Measurements from ENCODE around the gene MYH8. TPM values are rescaled to one million over a fixed set of nuclear protein-coding genes. Genes with fewer than 3 reads are reported as not detected.
A peak's percentile ranks its signal among the peaks of the same experiment; 100 is the strongest.

MYH8 gene
- total and polyA plus RNA-seq, 7 donors = not detected

DNA sequence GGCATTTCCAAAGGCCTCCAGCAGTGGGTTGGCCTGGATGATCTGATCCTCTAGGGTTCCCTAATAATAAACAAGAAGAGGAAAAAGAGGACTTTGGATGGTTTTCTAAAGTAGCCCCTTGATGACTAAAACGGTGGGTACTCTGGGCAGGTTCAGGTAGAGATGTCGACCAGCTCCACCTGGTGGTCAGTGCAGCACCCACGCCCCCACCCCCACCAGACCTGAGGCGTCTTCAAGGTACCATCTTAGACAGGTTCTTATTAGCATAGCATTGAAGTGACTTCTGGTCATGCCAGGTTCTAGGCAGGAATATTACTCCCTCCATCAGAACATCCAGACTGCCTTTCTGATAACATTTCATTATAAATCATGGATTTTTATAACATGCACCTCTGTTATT is 64.0 kb downstream of the MYH8 start:
- TF ChIP-seq POLR2A (IDR thresholded peaks at IDR 0.05) = no peak
- TF ChIP-seq, protein P1, sequence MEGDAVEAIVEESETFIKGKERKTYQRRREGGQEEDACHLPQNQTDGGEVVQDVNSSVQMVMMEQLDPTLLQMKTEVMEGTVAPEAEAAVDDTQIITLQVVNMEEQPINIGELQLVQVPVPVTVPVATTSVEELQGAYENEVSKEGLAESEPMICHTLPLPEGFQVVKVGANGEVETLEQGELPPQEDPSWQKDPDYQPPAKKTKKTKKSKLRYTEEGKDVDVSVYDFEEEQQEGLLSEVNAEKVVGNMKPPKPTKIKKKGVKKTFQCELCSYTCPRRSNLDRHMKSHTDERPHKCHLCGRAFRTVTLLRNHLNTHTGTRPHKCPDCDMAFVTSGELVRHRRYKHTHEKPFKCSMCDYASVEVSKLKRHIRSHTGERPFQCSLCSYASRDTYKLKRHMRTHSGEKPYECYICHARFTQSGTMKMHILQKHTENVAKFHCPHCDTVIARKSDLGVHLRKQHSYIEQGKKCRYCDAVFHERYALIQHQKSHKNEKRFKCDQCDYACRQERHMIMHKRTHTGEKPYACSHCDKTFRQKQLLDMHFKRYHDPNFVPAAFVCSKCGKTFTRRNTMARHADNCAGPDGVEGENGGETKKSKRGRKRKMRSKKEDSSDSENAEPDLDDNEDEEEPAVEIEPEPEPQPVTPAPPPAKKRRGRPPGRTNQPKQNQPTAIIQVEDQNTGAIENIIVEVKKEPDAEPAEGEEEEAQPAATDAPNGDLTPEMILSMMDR (IDR thresholded peaks at IDR 0.05) = peak in 1 of 4 experiments; percentile 32
- Histone ChIP-seq H3K27me3 (no peaks in the 10 kb centered on the region), H3K36me3 (no peaks in the 10 kb centered on the region), H3K9me3 (no peaks in the 10 kb centered on the region), H3K4me3 (no peak overlapping the region), H3K4me1 (no peaks in the 10 kb centered on the region), H3K27ac (no peak overlapping the region)
- intact Hi-C loops (cut with DNase I) = no loop called here
- DNase-seq = no peak
- 16 to 32% methylated on average over 4 of the region's 4 CpGs for whole genome bisulfite sequencing, 2 donors

GRCh38 chr17:10354651-10355050 is 67.1 kb downstream of the MYH8 start:
- Histone ChIP-seq H3K9me3 (no peaks in the 10 kb centered on the region), H3K4me1 (no peaks in the 10 kb centered on the region), H3K27me3 (no peaks in the 10 kb centered on the region), H3K27ac (no peak overlapping the region), H3K36me3 (no peaks in the 10 kb centered on the region), H3K4me3 (no peak overlapping the region)
- 79 to 82% methylated on average over 9 of the region's 9 CpGs for WGBS, 2 donors
- no peak for DNase-seq
- TF ChIP-seq POLR2A (IDR thresholded peaks at IDR 0.05) (no peak), EP300 (IDR thresholded peaks at IDR 0.05) (no peak)
- TF ChIP-seq, protein P1 (IDR thresholded peaks at IDR 0.05) = no peak
- intact Hi-C loops (cut with DNase I) = no loop called here

GRCh38 chr17:10352893-10353292 is 68.9 kb downstream of the MYH8 start:
- no peak for DNase-seq
- Histone ChIP-seq H3K27ac (no peak overlapping the region), H3K9me3 (no peaks in the 10 kb centered on the region), H3K36me3 (no peaks in the 10 kb centered on the region), H3K4me1 (no peaks in the 10 kb centered on the region), H3K4me3 (no peak overlapping the region), H3K27me3 (no peaks in the 10 kb centered on the region)
- TF ChIP-seq POLR2AphosphoS5 (IDR thresholded peaks at IDR 0.05) (no peak), EP300 (IDR thresholded peaks at IDR 0.05) (no peak), POLR2A (IDR thresholded peaks at IDR 0.05) (no peak)
- TF ChIP-seq, protein P1 (IDR thresholded peaks at IDR 0.05) = no peak
- intact Hi-C loops (cut with DNase I) = no loop called here

GRCh38 chr17:10349403-10349802 is 72.3 kb downstream of the MYH8 start:
- Histone ChIP-seq H3K36me3 (no peaks in the 10 kb centered on the region), H3K9me3 (no peaks in the 10 kb centered on the region), H3K27me3 (no peaks in the 10 kb centered on the region), H3K4me3 (no peak overlapping the region), H3K4me1 (no peaks in the 10 kb centered on the region), H3K27ac (no peak overlapping the region)
- no peak for DNase-seq
- TF ChIP-seq POLR2A (IDR thresholded peaks at IDR 0.05) (no peak), EP300 (IDR thresholded peaks at IDR 0.05) (no peak), POLR2AphosphoS5 (IDR thresholded peaks at IDR 0.05) (no peak)
- TF ChIP-seq, protein P1 (IDR thresholded peaks at IDR 0.05) = no peak
- intact Hi-C loops (cut with DNase I) = no loop called here
- WGBS, 2 donors = 39 to 91% methylated on average over 1 of the region's 1 CpG

- TF ChIP-seq, protein P1 (IDR thresholded peaks at IDR 0.05) = no peak
- TF ChIP-seq EP300 (IDR thresholded peaks at IDR 0.05) (no peak), POLR2A (IDR thresholded peaks at IDR 0.05) (no peak), POLR2AphosphoS5 (IDR thresholded peaks at IDR 0.05) (no peak)
- WGBS, 2 donors = 84 to 92% methylated on average over 3 of the region's 3 CpGs
- no peaks in the 10 kb centered on the region for H3K4me1 ChIP-seq
- no peaks in the 10 kb centered on the region for H3K27me3 ChIP-seq
- H3K27ac ChIP-seq = no peak overlapping the region
- DNase-seq = no peak
- H3K9me3 ChIP-seq = no peaks in the 10 kb centered on the region
- no peak overlapping the region for H3K4me3 ChIP-seq
- no peaks in the 10 kb centered on the region for H3K36me3 ChIP-seq
- intact Hi-C loops (cut with DNase I) = no loop called here
These were observed 76.9 kb downstream of the MYH8 start for GRCh38 chr17:10344816-10345215.

Data from sigmoid colon (tissue), 7 donors.